Measurements from ENCODE around the gene SLC2A13.

- TF ChIP-seq POLR2AphosphoS5 (IDR thresholded peaks at IDR 0.05; ENCODE audit: low read depth, low read length) (no peak), POLR2A (IDR thresholded peaks at IDR 0.05; ENCODE audit: low read depth, low read length) (no peak)
Observed at GRCh38 chr12:39912211-39912980, 193.5 kb downstream of the SLC2A13 start.
